Heart right ventricle (tissue), 16 donors: ENCODE results near the gene LUM. TPM values are rescaled to one million over a fixed set of nuclear protein-coding genes. Genes with fewer than 3 reads are reported as not detected.
"Not testable (repeated sequence)": the region's sequence is repeated elsewhere in the genome, so short reads cannot be mapped to it uniquely, and the experiment has no call there.

ENCODE experiments used
- ATAC-seq, 8 donors: fragments of 200-7000 bp; cut with Tn5 transposase; one replicate each; pipeline ENCODE4 v1.9.1; 2020; ENCODE audit warnings: mild to moderate bottlenecking in 8 of 8, moderate library complexity in 8 of 8, moderate number of reproducible peaks in 1 of 8
- DNase-seq, 2 donors: peaks; one replicate each; pipeline ENCODE4 v3.0.0-alpha.2; 2020
- H3K27ac ChIP-seq, 10 donors: fragments of 200-600 bp; sonication (generic) in 2 of 10; one replicate each; pipeline versions ENCODE4 v1.5.0 to v1.8.0; 2020 to 2022; ENCODE audit warnings: mild to moderate bottlenecking in 3 of 10
- H3K27me3 ChIP-seq, 7 donors: fragments of 200-600 bp; one replicate each; pipeline ENCODE4 v1.8.0; 2021 to 2022; ENCODE audit warnings: mild to moderate bottlenecking in 2 of 7
- H3K36me3 ChIP-seq, 9 donors: fragments of 200-600 bp; sonication (generic) in 1 of 9; one replicate each; pipeline versions ENCODE4 v1.5.0 to v1.8.0; 2020 to 2022; ENCODE audit warnings: mild to moderate bottlenecking in 2 of 9
- H3K4me1 ChIP-seq, 9 donors: fragments of 200-600 bp; sonication (generic) in 1 of 9; one replicate each; pipeline versions ENCODE4 v1.5.0 to v1.8.0; 2020 to 2022; ENCODE audit warnings: mild to moderate bottlenecking in 4 of 9
- H3K4me3 ChIP-seq, 10 donors: fragments of 200-600 bp; sonication (generic) in 2 of 10; one replicate each; pipeline versions ENCODE4 v1.5.0 to v1.8.0; 2020 to 2022; ENCODE audit warnings: mild to moderate bottlenecking in 7 of 10, moderate library complexity in 2 of 10
- H3K9me3 ChIP-seq, 11 donors: fragments of 200-600 bp in 10 of 11; sonication (generic) in 2 of 11; one replicate each; pipeline versions ENCODE4 v1.5.0 to v1.8.0; 2013 to 2022; ENCODE audit warnings: mild to moderate bottlenecking in 2 of 11, control low read depth in 1 of 11, moderate library complexity in 1 of 11
- WGBS, 2 donors: extraction: QIAGEN DNeasy Blood & Tissue Kit; methylation state at CpG; one replicate each; pipeline ENCODE4 v1.1.7; 2013; ENCODE audit warnings: inconsistent platforms in 1 of 2; 5-methylcytosine and 5-hydroxymethylcytosine counted together
- intact Hi-C, 10 donors: fragments of 100-400 bp; cut with DNase I; formaldehyde crosslinking; loops; one replicate each; pipeline versions ENCODE4 v1.11.1 to v1.14.2; 2022
- polyA plus RNA-seq, 2 donors: library from polyadenylated mRNA; stranded (reverse); fragments of 200-250 nt; gene quantifications; one replicate each; pipeline ENCODE4 v1.2.3, GENCODE V29; 2013
- total RNA-seq, 10 donors: library from RNA; stranded (reverse); fragmentation: NEBNext Ultra II Directional in 3 of 10; extraction: Animal tissue kit (Norgen Biotek cat#: 25700) in 3 of 10; gene quantifications; one replicate each; pipeline versions ENCODE4 v1.2.1 to v1.2.4, GENCODE V29; 2021 to 2023
- TF ChIP-seq, protein P1 (sequence below), 9 donors: fragments of 200-600 bp; sonication (generic) in 2 of 9; IDR thresholded peaks; one replicate each; pipeline versions ENCODE4 v1.5.0 to v1.8.0; 2021 to 2022; ENCODE audit warnings: antibody characterized with exemption in 9 of 9, mild to moderate bottlenecking in 5 of 9, moderate library complexity in 1 of 9
- donor health status: Arrhythmogenic right ventricular cardiomyopathy.
- donor health status: ischemic (EF 13 %, LVEDD 7.1; RV severe dilation, severe dysfunction).
- donor health status: healthy with polysubstance abuse.
- donor health status: DM: no; HTN: yes; CAD: no.
- donor health status: DM: no; HTN: no; CAD: no.
- donor health status: ischemic (EF 25% LVEDD 6.9; RV normal size, moderate dysfunction).
- donor health status: ischemic (EF 25% LVEDD 5.7; RV mildly dilated, moderate dysfunction).
- donor health status: healthy.
- donor health status: DM: yes; HTN: yes; CAD: no.
- donor health status: Ischemic cardiomyopathy.
- donor health status: ischemic (EF 35%, LVEDD 5.7; RV mildly dilated, moderate dysfunction).
- donor health status: nonischemic (EF 11% LVEDD 7.7; RV severe dilation, severe dysfunction).
- donor health status: DM: yes; HTN: yes; CAD: no.
- donor health status: PGD.
- donor health status: ischemic (EF 29% LVEDD 5.4; RV normal size, mild dysfunction).
- donor health status: nonischemic (EF 23%, LVEDD 6.1; RV moderate dilation, normal function).

LUM gene
- total and polyA plus RNA-seq, 12 donors = 25.1 to 193 (median 98.9) TPM

DNA sequence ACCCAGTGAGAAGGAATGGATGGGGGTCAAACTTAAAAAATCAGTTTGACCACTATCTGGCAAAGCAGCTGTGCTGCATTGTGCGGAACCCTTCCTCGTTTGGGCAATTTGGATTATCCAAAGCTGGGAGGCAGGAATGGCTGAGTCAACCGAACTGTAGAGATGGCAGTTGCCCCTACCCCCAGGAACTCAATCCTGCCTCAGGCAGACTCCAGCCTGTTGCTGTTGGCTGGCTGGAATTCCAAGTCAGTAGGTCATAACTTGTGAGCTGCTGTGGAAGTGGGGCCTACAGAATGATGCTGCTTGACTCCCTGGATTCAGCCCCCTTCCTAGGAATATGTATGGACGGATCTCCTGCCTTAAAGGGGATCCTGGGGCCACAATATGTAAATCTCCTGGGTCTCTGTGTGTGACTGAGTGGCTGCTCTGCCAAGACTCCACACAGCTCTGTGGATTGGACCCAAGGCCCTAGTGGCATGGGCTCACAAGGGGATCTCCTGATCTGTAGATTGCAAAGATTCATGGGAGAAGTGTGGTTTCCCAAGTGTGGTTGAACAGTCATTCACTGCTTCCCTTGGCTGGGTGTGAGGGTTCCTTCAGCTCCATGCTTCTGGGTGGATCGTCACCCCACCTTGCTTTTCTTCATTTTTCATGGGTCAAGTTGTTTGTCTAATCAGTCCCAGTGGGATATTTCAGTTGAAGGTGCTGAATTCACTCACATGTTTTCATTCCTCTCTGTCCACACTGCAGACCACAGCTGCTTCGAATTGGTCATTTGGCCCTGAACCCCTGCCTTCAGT, 19.2 kb downstream of the LUM start:
- no peaks in the 10 kb centered on the region for H3K4me1 ChIP-seq
- H3K9me3 ChIP-seq = peaks cover 0 to 45% (median 8%) of the 10 kb centered on the region in 11 donors
- H3K27ac ChIP-seq = no peak overlapping the region
- no peak for DNase-seq
- H3K4me3 ChIP-seq = no peak overlapping the region
- TF ChIP-seq, protein P1, sequence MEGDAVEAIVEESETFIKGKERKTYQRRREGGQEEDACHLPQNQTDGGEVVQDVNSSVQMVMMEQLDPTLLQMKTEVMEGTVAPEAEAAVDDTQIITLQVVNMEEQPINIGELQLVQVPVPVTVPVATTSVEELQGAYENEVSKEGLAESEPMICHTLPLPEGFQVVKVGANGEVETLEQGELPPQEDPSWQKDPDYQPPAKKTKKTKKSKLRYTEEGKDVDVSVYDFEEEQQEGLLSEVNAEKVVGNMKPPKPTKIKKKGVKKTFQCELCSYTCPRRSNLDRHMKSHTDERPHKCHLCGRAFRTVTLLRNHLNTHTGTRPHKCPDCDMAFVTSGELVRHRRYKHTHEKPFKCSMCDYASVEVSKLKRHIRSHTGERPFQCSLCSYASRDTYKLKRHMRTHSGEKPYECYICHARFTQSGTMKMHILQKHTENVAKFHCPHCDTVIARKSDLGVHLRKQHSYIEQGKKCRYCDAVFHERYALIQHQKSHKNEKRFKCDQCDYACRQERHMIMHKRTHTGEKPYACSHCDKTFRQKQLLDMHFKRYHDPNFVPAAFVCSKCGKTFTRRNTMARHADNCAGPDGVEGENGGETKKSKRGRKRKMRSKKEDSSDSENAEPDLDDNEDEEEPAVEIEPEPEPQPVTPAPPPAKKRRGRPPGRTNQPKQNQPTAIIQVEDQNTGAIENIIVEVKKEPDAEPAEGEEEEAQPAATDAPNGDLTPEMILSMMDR (IDR thresholded peaks at IDR 0.05) = no peak
- intact Hi-C loops = loop anchor here in 1 of 10 donors (10.0 kb wide), 1 partner anchor 107 kb away; no protein-coding TSS in a partner anchor
- H3K36me3 ChIP-seq = no peaks in the 10 kb centered on the region
- H3K27me3 ChIP-seq = no peaks in the 10 kb centered on the region
- WGBS, 2 donors = 71 to 76% methylated on average over 6 of the region's 6 CpGs
- ATAC-seq = no peak

DNA sequence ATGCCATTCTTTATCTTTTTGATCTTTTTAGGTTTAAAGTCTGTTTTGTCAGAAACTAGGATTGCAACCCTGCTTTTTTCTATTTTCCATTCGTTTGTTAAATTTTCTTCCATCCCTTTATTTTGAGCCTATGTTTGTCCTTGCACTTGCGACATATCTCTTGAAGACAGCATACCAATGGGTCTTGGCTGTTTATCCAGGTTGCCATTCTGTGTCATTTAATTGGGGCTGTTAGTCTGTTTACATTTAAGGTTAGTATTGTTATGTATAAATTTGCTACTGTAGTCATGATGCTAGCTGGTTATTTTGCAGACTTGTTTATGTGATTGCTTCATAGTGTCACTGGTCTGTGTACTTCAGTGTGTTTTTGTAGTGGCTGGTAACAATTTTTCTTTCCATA, 21.3 kb downstream of the LUM start:
- not testable (repeated sequence) for ATAC-seq

DNA sequence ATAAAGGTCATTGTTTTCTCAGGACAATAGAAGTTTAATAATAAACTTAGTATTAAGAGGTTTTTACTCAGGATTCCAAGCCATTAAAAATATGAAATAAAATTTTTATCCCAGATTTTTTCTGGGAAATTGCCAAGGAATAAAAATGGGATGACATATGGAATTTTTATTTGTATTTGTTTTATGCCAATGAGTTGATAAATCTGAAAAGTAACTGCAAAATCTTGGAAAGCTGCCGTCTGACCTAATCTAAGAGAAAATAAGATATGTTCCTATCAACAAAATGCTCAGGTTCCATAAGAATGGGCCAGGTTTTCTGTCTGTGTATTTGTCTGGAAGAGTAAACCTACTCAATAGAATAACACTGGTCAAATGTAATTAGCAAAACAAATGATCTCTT, 31.3 kb downstream of the LUM start:
- no peak for ATAC-seq
- no peaks in the 10 kb centered on the region for H3K36me3 ChIP-seq
- H3K4me3 ChIP-seq = no peak overlapping the region
- H3K27me3 ChIP-seq = no peaks in the 10 kb centered on the region
- no peak overlapping the region for H3K27ac ChIP-seq
- TF ChIP-seq, protein P1 (IDR thresholded peaks at IDR 0.05) = no peak
- 66 to 67% methylated on average over 1 of the region's 1 CpG for WGBS, 2 donors
- no peaks in the 10 kb centered on the region for H3K9me3 ChIP-seq
- intact Hi-C loops = no loop called here
- H3K4me1 ChIP-seq = no peaks in the 10 kb centered on the region
- DNase-seq = no peak

More for the DNA sequence above, 21.3 kb downstream of the LUM start:
- WGBS, 2 donors = 88 to 91% methylated on average over 2 of the region's 2 CpGs
- not testable (repeated sequence) for H3K36me3 ChIP-seq, DNase-seq, H3K27ac ChIP-seq, H3K4me3 ChIP-seq, H3K27me3 ChIP-seq, H3K4me1 ChIP-seq
- peaks cover 0 to 46% (median 8%) of the 10 kb centered on the region in 11 donors for H3K9me3 ChIP-seq
- intact Hi-C loops = loop anchor here in 1 of 10 donors (10.0 kb wide), 1 partner anchor 105 kb away; no protein-coding TSS in a partner anchor

DNA sequence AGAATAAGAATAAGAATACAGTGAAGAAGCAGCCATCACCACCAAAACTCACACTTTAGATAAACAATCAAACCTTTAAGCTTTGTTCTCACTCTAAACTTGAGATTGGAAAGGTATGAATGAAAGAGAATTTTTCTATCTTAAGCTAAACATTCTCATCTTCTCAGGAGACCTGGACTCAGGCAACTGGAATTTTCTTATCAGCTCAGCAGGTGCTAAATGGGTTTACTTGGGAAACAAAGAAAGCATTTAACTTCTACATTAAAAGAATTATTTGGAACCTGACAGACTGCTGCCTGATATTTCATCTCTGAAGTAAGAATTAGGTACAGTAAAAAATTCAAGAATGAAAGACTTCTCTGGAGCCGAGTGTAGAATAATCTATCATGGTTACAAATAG, 32.8 kb downstream of the LUM start:
- Histone ChIP-seq H3K36me3 (no peaks in the 10 kb centered on the region), H3K27ac (no peak overlapping the region), H3K4me1 (no peaks in the 10 kb centered on the region), H3K9me3 (no peaks in the 10 kb centered on the region), H3K4me3 (no peak overlapping the region), H3K27me3 (no peaks in the 10 kb centered on the region)
- intact Hi-C loops = no loop called here
- ATAC-seq = no peak
- 48 to 66% methylated on average over 1 of the region's 1 CpG for WGBS, 2 donors
- no peak for DNase-seq
- TF ChIP-seq, protein P1 (IDR thresholded peaks at IDR 0.05) = no peak
